Mucosa of descending colon (tissue), 3 donors: ENCODE measurements around the gene FUT3. TPM values are rescaled to one million over a fixed set of nuclear protein-coding genes. Genes with fewer than 3 reads are reported as not detected.

Experiments
- ATAC-seq: fragments of 200-7000 bp; cut with Tn5 transposase; one replicate; pipeline ENCODE4 v1.9.1; 2020; ENCODE audit warnings: mild to moderate bottlenecking, moderate library complexity
- DNase-seq, 3 donors: peaks; one replicate each; pipeline ENCODE4 v3.0.0-alpha.2; 2020
- H3K36me3 ChIP-seq: fragments of 200-600 bp; one replicate; pipeline ENCODE4 v1.8.0; 2021; ENCODE audit warnings: low read depth, mild to moderate bottlenecking
- H3K4me1 ChIP-seq: fragments of 200-600 bp; one replicate; pipeline ENCODE4 v1.8.0; 2021; ENCODE audit warnings: low read depth, mild to moderate bottlenecking
- H3K4me3 ChIP-seq: fragments of 200-600 bp; one replicate; pipeline ENCODE4 v1.8.0; 2021; ENCODE audit warnings: mild to moderate bottlenecking
- H3K9me3 ChIP-seq: fragments of 200-600 bp; one replicate; pipeline ENCODE4 v1.8.0; 2021; ENCODE audit warnings: mild to moderate bottlenecking
- CTCF ChIP-seq: fragments of 200-600 bp; IDR thresholded peaks from one replicate; pipeline ENCODE4 v1.8.0; 2022; ENCODE audit warnings: antibody characterized with exemption, mild to moderate bottlenecking
- intact Hi-C, 2 donors: fragments of 100-400 bp; cut with DNase I in 1 of 2; cut with micrococcal nuclease in 1 of 2; formaldehyde crosslinking; loops; one replicate each; pipeline versions ENCODE4 v1.11.0 to v1.11.1; 2022; cut with DNase I, micrococcal nuclease
- total RNA-seq, 3 donors: library from RNA; stranded (reverse); fragmentation: NEBNext Ultra II Directional in 2 of 3; extraction: Animal tissue kit (Norgen Biotek cat#: 25700) in 2 of 3; gene quantifications; one replicate each; pipeline versions ENCODE4 v1.2.1 to v1.2.4, GENCODE V29; 2021 to 2023
- donor health status: DM: no; HTN: no; CAD: no; lungs with moderate emphysema.
- donor health status: DM: no; HTN: no; CAD: no.
- donor health status: DM: no; HTN: yes; CAD: no.

FUT3 gene
- total RNA-seq, 3 donors from 2014 or later = 128 to 276 (median 215) TPM

GRCh38 chr19:5896365-5897076 is 45.3 kb upstream of the FUT3 start:
- DNase-seq = no peak
- Histone ChIP-seq H3K36me3 (no peaks in the 10 kb centered on the region), H3K4me3 (no peak overlapping the region), H3K4me1 (peaks cover 2% of the 10 kb centered on the region), H3K9me3 (no peaks in the 10 kb centered on the region)
- ATAC-seq = no peak
- intact Hi-C loops = loop anchor here in 1 of 2 donors (10.0 kb wide), 1 partner anchor 82 kb away; no protein-coding TSS in a partner anchor
- no peak for TF ChIP-seq CTCF

- no peak for TF ChIP-seq CTCF
- intact Hi-C loops = loop anchor here in 1 of 2 donors (10.0 kb wide), 1 partner anchor 81 kb away; no protein-coding TSS in a partner anchor
- no peaks in the 10 kb centered on the region for H3K4me1 ChIP-seq
- H3K4me3 ChIP-seq = no peak overlapping the region
- no peaks in the 10 kb centered on the region for H3K9me3 ChIP-seq
- ATAC-seq (no peak), DNase-seq (no peak)
- H3K36me3 ChIP-seq = no peaks in the 10 kb centered on the region
These were observed 44.6 kb upstream of the FUT3 start for GRCh38 chr19:5895890-5896289.

- H3K4me1 ChIP-seq = no peaks in the 10 kb centered on the region
- no peak for ATAC-seq
- intact Hi-C loops = loop anchor here in 1 of 2 donors (10.0 kb wide), 1 partner anchor 81 kb away; no protein-coding TSS in a partner anchor
- H3K9me3 ChIP-seq = no peaks in the 10 kb centered on the region
- no peak for TF ChIP-seq CTCF
- no peaks in the 10 kb centered on the region for H3K36me3 ChIP-seq
- H3K4me3 ChIP-seq = no peak overlapping the region
- DNase-seq = no peak
These were observed 44.2 kb upstream of the FUT3 start for GRCh38 chr19:5895409-5895808.

- intact Hi-C loops = loop anchor here (5.0 to 10.0 kb wide), 2 partner anchors 80 to 93 kb away; no protein-coding TSS in a partner anchor
These were observed 43.6 kb upstream of the FUT3 start for GRCh38 chr19:5894704-5895349.

More at GRCh38 chr19:5894704-5895349, 43.6 kb upstream of the FUT3 start:
- Histone ChIP-seq H3K36me3 (no peaks in the 10 kb centered on the region), H3K4me1 (no peaks in the 10 kb centered on the region), H3K9me3 (no peaks in the 10 kb centered on the region), H3K4me3 (no peak overlapping the region)
- DNase-seq (no peak), ATAC-seq (no peak)
- TF ChIP-seq CTCF = no peak
